Measurements from ENCODE around the gene VSTM1.

DNA sequence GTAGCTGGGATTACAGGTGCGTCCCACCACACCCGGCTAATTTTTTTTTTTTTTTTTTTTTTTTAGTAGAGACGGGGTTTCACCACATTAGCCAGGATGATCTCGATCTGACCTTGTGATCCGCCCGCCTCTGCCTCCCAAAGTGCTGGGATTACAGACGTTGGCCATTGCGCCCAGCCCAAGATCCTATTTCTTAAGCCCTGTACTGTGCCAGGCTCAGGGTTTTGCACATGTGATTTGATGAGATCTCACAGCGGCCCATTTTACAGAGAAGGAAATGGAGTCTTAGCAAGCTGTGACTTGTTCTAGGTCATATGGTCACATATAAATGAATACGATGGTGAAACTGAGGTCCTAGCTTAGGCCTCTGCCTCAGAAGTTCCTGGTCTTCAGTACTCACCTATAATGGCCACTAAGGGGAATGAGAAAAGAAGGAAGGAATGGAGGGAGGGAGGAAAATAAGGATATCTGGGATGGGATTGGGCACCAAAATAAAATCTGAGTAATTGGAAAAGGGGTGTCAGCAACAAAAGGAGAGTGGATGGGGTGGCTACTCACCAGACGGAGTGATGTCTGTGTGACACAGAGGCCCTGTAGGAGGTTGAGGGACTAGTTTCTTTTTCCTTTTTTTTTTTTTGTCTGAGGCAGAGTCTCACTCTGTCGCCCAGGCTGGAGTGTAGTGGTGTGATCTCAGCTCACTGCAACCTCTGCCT is 35.6 kb upstream of the VSTM1 start:
- TF ChIP-seq EZH2 (IDR thresholded peaks at IDR 0.05), result no peak
- TF ChIP-seq, protein P1, sequence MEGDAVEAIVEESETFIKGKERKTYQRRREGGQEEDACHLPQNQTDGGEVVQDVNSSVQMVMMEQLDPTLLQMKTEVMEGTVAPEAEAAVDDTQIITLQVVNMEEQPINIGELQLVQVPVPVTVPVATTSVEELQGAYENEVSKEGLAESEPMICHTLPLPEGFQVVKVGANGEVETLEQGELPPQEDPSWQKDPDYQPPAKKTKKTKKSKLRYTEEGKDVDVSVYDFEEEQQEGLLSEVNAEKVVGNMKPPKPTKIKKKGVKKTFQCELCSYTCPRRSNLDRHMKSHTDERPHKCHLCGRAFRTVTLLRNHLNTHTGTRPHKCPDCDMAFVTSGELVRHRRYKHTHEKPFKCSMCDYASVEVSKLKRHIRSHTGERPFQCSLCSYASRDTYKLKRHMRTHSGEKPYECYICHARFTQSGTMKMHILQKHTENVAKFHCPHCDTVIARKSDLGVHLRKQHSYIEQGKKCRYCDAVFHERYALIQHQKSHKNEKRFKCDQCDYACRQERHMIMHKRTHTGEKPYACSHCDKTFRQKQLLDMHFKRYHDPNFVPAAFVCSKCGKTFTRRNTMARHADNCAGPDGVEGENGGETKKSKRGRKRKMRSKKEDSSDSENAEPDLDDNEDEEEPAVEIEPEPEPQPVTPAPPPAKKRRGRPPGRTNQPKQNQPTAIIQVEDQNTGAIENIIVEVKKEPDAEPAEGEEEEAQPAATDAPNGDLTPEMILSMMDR (IDR thresholded peaks at IDR 0.05), result no peak
